Parathyroid adenoma (tissue), 2 donors: Measurements from ENCODE around the gene MAP3K20.

Source experiments
- H2AFZ ChIP-seq: fragments of 300-600 bp; sonication (generic); one replicate; pipeline ENCODE4 v1.7.0; 2017; ENCODE audit warnings: antibody characterized with exemption, mild to moderate bottlenecking
- H3K27ac ChIP-seq: fragments of 300-600 bp; sonication (generic); one replicate; pipeline ENCODE4 v1.7.0; 2017
- H3K27me3 ChIP-seq: fragments of 300-600 bp; sonication (generic); one replicate; pipeline ENCODE4 v1.7.0; 2017; ENCODE audit warnings: low read length; ENCODE audit not compliant: control insufficient read depth, insufficient read depth
- H3K36me3 ChIP-seq: fragments of 300-600 bp; sonication (generic); one replicate; pipeline ENCODE4 v1.7.0; 2017; ENCODE audit warnings: low read length; ENCODE audit not compliant: control insufficient read depth, insufficient read depth
- H3K4me1 ChIP-seq: fragments of 300-600 bp; sonication (generic); one replicate; pipeline ENCODE4 v1.7.0; 2017; ENCODE audit warnings: control low read depth
- H3K4me2 ChIP-seq: fragments of 300-600 bp; sonication (generic); one replicate; pipeline ENCODE4 v1.7.0; 2017; ENCODE audit warnings: low read length
- H3K4me3 ChIP-seq: fragments of 300-600 bp; sonication (generic); one replicate; pipeline ENCODE4 v1.7.0; 2017; ENCODE audit warnings: low read depth, low read length
- H3K79me2 ChIP-seq: fragments of 300-600 bp; sonication (generic); one replicate; pipeline ENCODE4 v1.7.0; 2017; ENCODE audit warnings: control low read depth
- H3K9ac ChIP-seq: fragments of 300-600 bp; sonication (generic); one replicate; pipeline ENCODE4 v1.7.0; 2017; ENCODE audit warnings: mild to moderate bottlenecking
- H3K9me3 ChIP-seq: fragments of 300-600 bp; sonication (generic); one replicate; pipeline ENCODE4 v1.7.0; 2017; ENCODE audit warnings: low read length; ENCODE audit not compliant: control insufficient read depth
- CTCF ChIP-seq: fragments of 300-600 bp; sonication (generic); IDR thresholded peaks from one replicate; pipeline ENCODE4 v1.7.0; 2017; ENCODE audit warnings: antibody characterized with exemption, mild to moderate bottlenecking
- donor health status: primary hyperparathyroidism.

The MAP3K20 gene

DNA sequence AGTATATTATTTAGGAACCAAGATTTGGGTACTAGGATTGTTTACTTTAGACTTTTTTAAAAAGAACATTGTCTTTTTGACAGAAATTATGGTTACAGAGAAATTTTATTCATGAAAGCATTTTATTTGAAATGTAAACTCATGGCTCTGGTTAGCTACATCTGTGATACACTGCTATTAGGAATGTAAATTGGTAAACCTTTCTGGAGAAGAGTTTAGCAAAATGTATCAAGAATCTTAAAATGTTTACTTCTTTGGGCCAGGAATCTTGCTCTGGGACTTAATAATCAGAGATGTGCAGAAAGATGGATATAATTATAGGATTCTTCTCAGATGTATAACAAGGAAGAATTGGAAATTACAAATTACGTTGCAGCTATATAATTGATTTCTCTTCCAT, 19.7 kb downstream of the MAP3K20 start:
- no peak overlapping the region for H3K4me2 ChIP-seq
- H3K9me3 ChIP-seq, result no peaks in the 10 kb centered on the region
- no peak overlapping the region for H3K9ac ChIP-seq
- H3K4me3 ChIP-seq, result no peak overlapping the region
- H3K4me1 ChIP-seq, result peaks cover 19% of the 10 kb centered on the region
- no peak for TF ChIP-seq CTCF
- peaks cover 35% of the 10 kb centered on the region for H3K79me2 ChIP-seq
- H3K36me3 ChIP-seq, result no peaks in the 10 kb centered on the region
- no peak overlapping the region for H3K27ac ChIP-seq
- no peaks in the 10 kb centered on the region for H3K27me3 ChIP-seq
- no peak overlapping the region for H2AFZ ChIP-seq

DNA sequence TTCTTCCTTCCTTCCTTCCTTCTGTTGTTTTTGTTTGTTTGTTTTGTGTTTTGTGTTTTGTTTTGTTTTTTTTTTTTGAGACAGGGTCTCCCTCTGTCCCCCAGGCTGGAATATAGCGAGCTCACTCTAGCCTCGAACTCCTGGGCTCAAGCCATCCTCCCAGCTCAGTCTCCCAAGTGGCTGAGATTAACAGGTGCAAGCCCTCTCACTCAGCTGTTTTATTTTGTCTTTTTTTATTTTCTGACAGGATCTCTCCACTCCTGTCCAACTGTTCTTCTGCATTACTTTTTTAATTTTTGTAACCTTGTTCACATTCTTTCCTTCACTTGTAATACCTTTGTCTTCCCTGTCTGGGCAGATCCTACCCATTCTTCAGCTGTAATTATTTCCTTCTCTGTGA, 23.6 kb downstream of the MAP3K20 start:
- Histone ChIP-seq H3K79me2 (peaks cover 47% of the 10 kb centered on the region), H2AFZ (no peak overlapping the region), H3K4me3 (no peak overlapping the region), H3K4me2 (no peak overlapping the region), H3K9ac (no peak overlapping the region), H3K9me3 (no peaks in the 10 kb centered on the region), H3K27ac (no peak overlapping the region), H3K4me1 (peaks cover 31% of the 10 kb centered on the region), H3K36me3 (no peaks in the 10 kb centered on the region), H3K27me3 (no peaks in the 10 kb centered on the region)
- no peak for TF ChIP-seq CTCF

GRCh38 chr2:173099804-173100203, 24.2 kb downstream of the MAP3K20 start:
- Histone ChIP-seq H3K36me3 (no peaks in the 10 kb centered on the region), H3K27ac (no peak overlapping the region), H3K4me3 (no peak overlapping the region), H3K4me1 (peaks cover 36% of the 10 kb centered on the region), H3K4me2 (no peak overlapping the region), H3K9me3 (no peaks in the 10 kb centered on the region), H3K9ac (no peak overlapping the region), H3K27me3 (no peaks in the 10 kb centered on the region), H3K79me2 (peaks cover 46% of the 10 kb centered on the region), H2AFZ (no peak overlapping the region)
- TF ChIP-seq CTCF, result no peak

DNA sequence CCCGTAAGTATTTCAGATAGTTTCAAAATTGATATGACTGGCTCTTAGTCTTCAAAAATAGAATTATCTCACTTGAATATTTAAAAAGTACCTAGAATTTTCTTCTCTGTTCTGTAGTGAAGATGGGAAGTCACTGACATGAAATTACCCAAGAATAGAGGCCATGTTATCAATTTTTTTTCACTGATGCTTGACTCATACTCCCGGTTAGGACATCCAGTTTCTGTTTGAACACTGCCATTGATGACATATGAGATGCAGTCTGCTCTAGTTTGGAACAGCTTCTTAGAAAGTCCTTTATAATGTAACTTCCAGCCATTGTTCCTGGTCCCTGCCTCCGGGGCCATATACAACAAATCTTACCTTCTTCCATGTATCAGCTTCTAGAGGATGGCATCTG, 26.0 kb downstream of the MAP3K20 start:
- H3K4me2 ChIP-seq, result no peak overlapping the region
- no peak overlapping the region for H2AFZ ChIP-seq
- H3K9me3 ChIP-seq, result no peaks in the 10 kb centered on the region
- no peak for TF ChIP-seq CTCF
- H3K79me2 ChIP-seq, result peaks cover 41% of the 10 kb centered on the region
- no peak overlapping the region for H3K9ac ChIP-seq
- H3K4me1 ChIP-seq, result peaks cover 39% of the 10 kb centered on the region
- peak overlapping the region; percentile 36 for H3K27ac ChIP-seq
- no peaks in the 10 kb centered on the region for H3K36me3 ChIP-seq
- H3K4me3 ChIP-seq, result no peak overlapping the region
- no peaks in the 10 kb centered on the region for H3K27me3 ChIP-seq

GRCh38 chr2:173104156-173104555, 28.5 kb downstream of the MAP3K20 start:
- H3K27me3 ChIP-seq, result no peaks in the 10 kb centered on the region
- H3K9me3 ChIP-seq, result no peaks in the 10 kb centered on the region
- no peaks in the 10 kb centered on the region for H3K36me3 ChIP-seq
- H3K4me1 ChIP-seq, result peaks cover 41% of the 10 kb centered on the region
- peaks cover 31% of the 10 kb centered on the region for H3K79me2 ChIP-seq
- H3K4me2 ChIP-seq, result no peak overlapping the region
- no peak overlapping the region for H2AFZ ChIP-seq
- no peak for TF ChIP-seq CTCF
- peak overlapping the region; percentile 2 for H3K27ac ChIP-seq
- no peak overlapping the region for H3K9ac ChIP-seq
- no peak overlapping the region for H3K4me3 ChIP-seq
